Stimulated activated CD4-positive, alpha-beta T cell treated with anti-CD3 and anti-CD28 coated beads, Interleukin-15, amount 100 ng/mL, for 48 hours (primary cell): ENCODE measurements around the gene ANXA1.

Experiments
- DNase-seq, 2 donors: peaks; one replicate each; pipeline ENCODE4 v3.0.0-alpha.2; 2020; ENCODE audit warnings: low read depth in 2 of 2

ANXA1 gene

GRCh38 chr9:73137914-73138313, 13.8 kb upstream of the ANXA1 start:
- no peak for DNase-seq

GRCh38 chr9:73138516-73138915, 13.1 kb upstream of the ANXA1 start:
- no peak for DNase-seq

GRCh38 chr9:73141282-73141681, 10.4 kb upstream of the ANXA1 start:
- no peak for DNase-seq

- DNase-seq: no peak
Observed at GRCh38 chr9:73143711-73144328, 7.8 kb upstream of the ANXA1 start.

- DNase-seq: no peak
Observed at GRCh38 chr9:73146111-73146815, 5.4 kb upstream of the ANXA1 start.

GRCh38 chr9:73148447-73148937, 3.2 kb upstream of the ANXA1 start:
- DNase-seq: no peak

GRCh38 chr9:73149371-73150067, 2.1 kb upstream of the ANXA1 start:
- no peak for DNase-seq

GRCh38 chr9:73152543-73152844, 829 bp downstream of the ANXA1 start:
- DNase-seq: no peak

- no peak for DNase-seq
Observed at GRCh38 chr9:73152953-73153352, 1.3 kb downstream of the ANXA1 start.

- DNase-seq: no peak
Observed at GRCh38 chr9:73153793-73154227, 2.1 kb downstream of the ANXA1 start.

- DNase-seq: no peak
Observed at GRCh38 chr9:73154271-73154670, 2.6 kb downstream of the ANXA1 start.

- no peak for DNase-seq
Observed at GRCh38 chr9:73154722-73155121, 3.1 kb downstream of the ANXA1 start.

GRCh38 chr9:73155377-73155776, 3.7 kb downstream of the ANXA1 start:
- no peak for DNase-seq

GRCh38 chr9:73155968-73156864, 4.6 kb downstream of the ANXA1 start:
- no peak for DNase-seq

- no peak for DNase-seq
Observed at GRCh38 chr9:73156865-73157187, 5.2 kb downstream of the ANXA1 start.

GRCh38 chr9:73157811-73158210, 6.1 kb downstream of the ANXA1 start:
- DNase-seq: no peak

GRCh38 chr9:73158723-73159122, 7.1 kb downstream of the ANXA1 start:
- DNase-seq: no peak

- DNase-seq: no peak
Observed at GRCh38 chr9:73160868-73161267, 9.2 kb downstream of the ANXA1 start.

GRCh38 chr9:73162987-73163768, 11.5 kb downstream of the ANXA1 start:
- DNase-seq: no peak

GRCh38 chr9:73165911-73166310, 14.2 kb downstream of the ANXA1 start:
- DNase-seq: no peak

- no peak for DNase-seq
Observed at GRCh38 chr9:73166468-73166867, 14.8 kb downstream of the ANXA1 start.
